IMR-90 (cell line): ENCODE measurements around the gene AAK1. TPM values are rescaled to one million over a fixed set of nuclear protein-coding genes. Genes with fewer than 3 reads are reported as not detected.

Experiments used
- ATAC-seq: fragments of 200-7000 bp; cut with Tn5 transposase; 2 replicates; pipeline ENCODE4 v1.9.1; 2020; ENCODE audit warnings: low read depth, mild to moderate bottlenecking, moderate library complexity
- BruUV-seq: library from RNA; stranded (reverse); fragments of 400-500 nt; replicated peaks from 2 replicates; lab custom pipeline; 2021; lab: Mats Ljungman, UMichigan
- CTCF ChIA-PET: fragments of 300-600 bp; formaldehyde crosslinking; extraction: SDS; loops from one replicate; lab custom pipeline; 2021; ENCODE audit warnings: antibody characterized with exemption; lab: Yijun Ruan, JAX
- POLR2A ChIA-PET: fragments of 300-600 bp; sonication (Branson Sonifier 250); formaldehyde crosslinking; loops from one replicate; lab custom pipeline; 2022; ENCODE audit warnings: antibody characterized with exemption; ENCODE audit not compliant: unreplicated experiment; lab: Charles Lee
- DNase-seq: peaks from one replicate; pipeline ENCODE4 v3.0.0; 2013
- H2AFZ ChIP-seq: replicated peaks from 2 replicates; pipeline ENCODE3; 2013; ENCODE audit warnings: low read length, mild to moderate bottlenecking; ENCODE audit not compliant: poor library complexity
- H2AK5ac ChIP-seq: 2 replicates; pipeline ENCODE4 v1.6.1; 2013; ENCODE audit warnings: low read depth, low read length, inconsistent platforms
- H2AK9ac ChIP-seq: replicated peaks from 2 replicates; pipeline ENCODE3; 2013; ENCODE audit warnings: mild to moderate bottlenecking, low read depth, low read length, moderate library complexity; ENCODE audit not compliant: poor library complexity
- H2BK120ac ChIP-seq: 2 replicates; pipeline ENCODE4 v1.6.1; 2013; ENCODE audit warnings: low read depth, low read length, inconsistent platforms
- H2BK15ac ChIP-seq: 3 replicates; pipeline ENCODE4 v1.6.1; 2013; ENCODE audit warnings: low read depth, low read length, inconsistent platforms
- H2BK20ac ChIP-seq: 2 replicates; pipeline ENCODE4 v1.6.1; 2013; ENCODE audit warnings: low read depth, mild to moderate bottlenecking, inconsistent platforms, low read length, moderate library complexity
- H2BK5ac ChIP-seq: 2 replicates; pipeline ENCODE4 v1.6.1; 2013; ENCODE audit warnings: mild to moderate bottlenecking, low read depth, low read length, inconsistent platforms; ENCODE audit not compliant: poor library complexity, severe bottlenecking
- H3K14ac ChIP-seq: replicated peaks from 2 replicates; pipeline ENCODE4 v1.6.1; 2013; ENCODE audit warnings: low read depth, low read length, inconsistent platforms
- H3K18ac ChIP-seq: 2 replicates; pipeline ENCODE4 v1.6.1; 2013; ENCODE audit warnings: low read depth, low read length, control low read depth
- H3K23ac ChIP-seq: 2 replicates; pipeline ENCODE4 v1.6.1; 2013; ENCODE audit warnings: low read depth, low read length, inconsistent platforms
- H3K27ac ChIP-seq: 2 replicates; pipeline ENCODE4 v1.5.1; 2013; ENCODE audit warnings: mild to moderate bottlenecking, control low read depth, low read length; ENCODE audit not compliant: insufficient read depth
- H3K27me3 ChIP-seq: 2 replicates; pipeline ENCODE4 v1.6.1; 2013; ENCODE audit warnings: low read length; ENCODE audit not compliant: control insufficient read depth, insufficient read depth
- H3K36me3 ChIP-seq: 2 replicates; pipeline ENCODE4 v1.6.1; 2013; ENCODE audit warnings: low read length, mixed read lengths; ENCODE audit not compliant: control insufficient read depth, insufficient read depth
- H3K4ac ChIP-seq: 2 replicates; pipeline ENCODE4 v1.6.1; 2013; ENCODE audit warnings: low read depth, low read length, inconsistent platforms
- H3K4me1 ChIP-seq: 2 replicates; pipeline ENCODE4 v1.6.1; 2013; ENCODE audit warnings: low read length, mixed read lengths; ENCODE audit not compliant: control insufficient read depth, insufficient read depth
- H3K4me2 ChIP-seq: 2 replicates; pipeline ENCODE4 v1.6.1; 2013; ENCODE audit warnings: low read depth, mild to moderate bottlenecking, control low read depth, low read length, moderate library complexity
- H3K4me3 ChIP-seq: 2 replicates; pipeline ENCODE4 v1.5.1; 2013; ENCODE audit warnings: low read depth, mild to moderate bottlenecking, control low read depth, low read length, moderate library complexity; ENCODE audit not compliant: insufficient read depth
- H3K56ac ChIP-seq: 2 replicates; pipeline ENCODE4 v1.6.1; 2013; ENCODE audit warnings: low read length, inconsistent platforms; ENCODE audit not compliant: insufficient read depth; ENCODE audit errors: extremely low read depth
- H3K79me1 ChIP-seq, 2 experiments: 2 replicates each; pipeline ENCODE4 v1.6.1; 2013; ENCODE audit warnings: low read length in 2 of 2, inconsistent platforms in 1 of 2, low read depth in 1 of 2
- H3K9ac ChIP-seq: 2 replicates; pipeline ENCODE4 v1.6.1; 2013; ENCODE audit warnings: low read depth, low read length, control low read depth
- H3K9me1 ChIP-seq: 2 replicates; pipeline ENCODE4 v1.6.1; 2013; ENCODE audit warnings: low read length, inconsistent platforms; ENCODE audit not compliant: insufficient read depth
- H3K9me3 ChIP-seq: 2 replicates; pipeline ENCODE4 v1.6.1; 2013; ENCODE audit warnings: low read length; ENCODE audit not compliant: control insufficient read depth, insufficient read depth
- H4K20me1 ChIP-seq: 2 replicates; pipeline ENCODE4 v1.6.1; 2013; ENCODE audit warnings: low read length, inconsistent platforms; ENCODE audit not compliant: insufficient read depth
- H4K5ac ChIP-seq: 2 replicates; pipeline ENCODE4 v1.6.1; 2013; ENCODE audit warnings: mild to moderate bottlenecking, low read depth, low read length, control low read depth
- H4K8ac ChIP-seq, 2 experiments: 2 replicates each; pipeline ENCODE4 v1.6.1; 2013; ENCODE audit warnings: low read depth in 2 of 2, low read length in 2 of 2, control low read depth in 1 of 2, inconsistent platforms in 1 of 2
- H4K91ac ChIP-seq: 2 replicates; pipeline ENCODE4 v1.6.1; 2013; ENCODE audit warnings: low read depth, low read length, inconsistent platforms; ENCODE audit not compliant: insufficient read depth
- CEBPB ChIP-seq: IDR thresholded peaks from 2 replicates; pipeline ENCODE4 v1.6.1; 2012; ENCODE audit warnings: low read depth, low read length, improper control_type of control experiment
- MAFK ChIP-seq: IDR thresholded peaks from 2 replicates; pipeline ENCODE4 v1.6.1; 2012; ENCODE audit warnings: low read depth, low read length, improper control_type of control experiment
- WGBS, 2 experiments: methylation state at CpG; one replicate each; pipeline versions ENCODE4 v1.1.5 to v1.1.7; 2013; ENCODE audit warnings: missing lambda C conversion rate in 2 of 2; ENCODE audit not compliant: insufficient read length in 1 of 2; ENCODE audit errors: extremely low coverage in 2 of 2; 5-methylcytosine and 5-hydroxymethylcytosine counted together
- dilution Hi-C: fragments of 300-500 bp; cut with HindIII; formaldehyde crosslinking; loops from one replicate; pipeline ENCODE4 v1.14.3; 2018; ENCODE audit warnings: low sequenced_read_pairs; ENCODE audit not compliant: unreplicated experiment
- in situ Hi-C: fragments of 300-500 bp; cut with MboI; formaldehyde crosslinking; loops from 3 replicates; pipeline ENCODE4 v1.14.3; 2019; ENCODE audit warnings: low sequenced_read_pairs, inconsistent platforms, mixed read lengths
- intact Hi-C: fragments of 100-400 bp; cut with micrococcal nuclease; formaldehyde crosslinking; loops from 2 replicates; pipeline ENCODE4 v1.10.0; 2022
- polyA plus RNA-seq, 3 experiments: library from polyadenylated mRNA; depleted of rRNA; stranded (reverse); fragments of >200 nt; gene quantifications; 2 replicates each; pipeline ENCODE4 v1.2.3, GENCODE V29; 2012; ENCODE audit warnings: low replicate concordance in 1 of 3
- total RNA-seq: library from RNA; depleted of rRNA; stranded (reverse); fragments of >200 nt; gene quantifications from 2 replicates; pipeline ENCODE4 v1.2.3, GENCODE V29; 2012
- TF ChIP-seq, protein P1 (sequence below): conservative IDR thresholded peaks from 2 replicates; pipeline ENCODE4 v1.5.1; 2012; ENCODE audit warnings: mild to moderate bottlenecking, low read depth, low read length, improper control_type of control experiment

Gene AAK1
- total and polyA plus RNA-seq, 2 of the 4 experiments (the other 2 are of a cell fraction) = 21.9 to 26.5 TPM

DNA sequence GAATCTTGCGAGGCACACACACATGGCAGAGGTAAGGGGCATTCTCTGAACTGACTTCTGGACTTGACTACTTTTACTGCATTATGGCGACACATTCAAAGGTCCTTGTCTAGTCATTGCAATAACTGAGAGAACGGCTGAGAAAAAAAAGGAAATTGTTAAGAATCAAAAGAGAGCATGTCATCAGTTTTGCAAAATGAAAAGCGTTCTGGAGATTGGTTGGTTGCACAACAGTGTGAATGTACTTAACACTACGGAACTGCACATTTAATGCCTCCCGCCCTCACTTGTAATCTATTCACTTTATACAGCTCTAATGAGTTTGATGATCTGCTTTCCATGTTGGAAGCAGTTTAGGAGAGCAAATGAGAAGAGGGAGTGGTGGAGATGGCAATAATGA lies 137.8 kb downstream of the AAK1 start:
- Histone ChIP-seq H3K27me3 (no peaks in the 10 kb centered on the region), H3K4me1 (peaks cover 7% of the 10 kb centered on the region), H3K23ac (no peak overlapping the region), H3K9me3 (no peaks in the 10 kb centered on the region), H3K4me3 (no peak overlapping the region), H2BK15ac (no peak overlapping the region), H3K9ac (no peak overlapping the region), H3K4ac (no peak overlapping the region), H3K9me1 (0 out of 2 replicates have a peak, but pooled peaks cover 5% of the 10 kb centered on the region), H2BK20ac (no peak overlapping the region), H3K79me1 (peaks cover 9 to 32% of the 10 kb centered on the region in 2 experiments; a peak in 2 of 4 replicates), H2AFZ (no peak overlapping the region), H3K4me2 (no peak overlapping the region), H2AK9ac (no peak overlapping the region), H3K27ac (no peak overlapping the region), H2BK120ac (no peak overlapping the region), H3K14ac (no peak overlapping the region), H3K18ac (no peak overlapping the region), H2AK5ac (no peak overlapping the region), H4K20me1 (0 out of 2 replicates have a peak, but pooled peaks cover 3% of the 10 kb centered on the region), H4K91ac (no peak overlapping the region), H3K56ac (no peak overlapping the region), H4K8ac (no peak overlapping the region), H3K36me3 (peaks cover 35% of the 10 kb centered on the region), H2BK5ac (no peak overlapping the region), H4K5ac (no peak overlapping the region)
- dilution Hi-C loops (no loop called here), in situ Hi-C loops (no loop called here), intact Hi-C loops (no loop called here)
- ATAC-seq (no peak), DNase-seq (no peak)
- TF ChIP-seq, protein P1, sequence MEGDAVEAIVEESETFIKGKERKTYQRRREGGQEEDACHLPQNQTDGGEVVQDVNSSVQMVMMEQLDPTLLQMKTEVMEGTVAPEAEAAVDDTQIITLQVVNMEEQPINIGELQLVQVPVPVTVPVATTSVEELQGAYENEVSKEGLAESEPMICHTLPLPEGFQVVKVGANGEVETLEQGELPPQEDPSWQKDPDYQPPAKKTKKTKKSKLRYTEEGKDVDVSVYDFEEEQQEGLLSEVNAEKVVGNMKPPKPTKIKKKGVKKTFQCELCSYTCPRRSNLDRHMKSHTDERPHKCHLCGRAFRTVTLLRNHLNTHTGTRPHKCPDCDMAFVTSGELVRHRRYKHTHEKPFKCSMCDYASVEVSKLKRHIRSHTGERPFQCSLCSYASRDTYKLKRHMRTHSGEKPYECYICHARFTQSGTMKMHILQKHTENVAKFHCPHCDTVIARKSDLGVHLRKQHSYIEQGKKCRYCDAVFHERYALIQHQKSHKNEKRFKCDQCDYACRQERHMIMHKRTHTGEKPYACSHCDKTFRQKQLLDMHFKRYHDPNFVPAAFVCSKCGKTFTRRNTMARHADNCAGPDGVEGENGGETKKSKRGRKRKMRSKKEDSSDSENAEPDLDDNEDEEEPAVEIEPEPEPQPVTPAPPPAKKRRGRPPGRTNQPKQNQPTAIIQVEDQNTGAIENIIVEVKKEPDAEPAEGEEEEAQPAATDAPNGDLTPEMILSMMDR = no peak
- no peak for TF ChIP-seq MAFK
- peak; percentile 19; the same call in 1 of the 2 replicates for TF ChIP-seq CEBPB
- ChIA-PET POLR2A (no interaction called here), CTCF (no interaction called here)
- 100% methylated on average over 1 of the region's 6 CpGs; no CpG with 5 or more reads in 1 of the 2 experiments for WGBS, 2 experiments
- BruUV-seq = no TSS peak
